OCI-LY1 (cell line): ENCODE results near the gene PLIN4.

Source experiments
- H2AFZ ChIP-seq: fragments of 200-600 bp; sonication (generic), shearing (Covaris generic); 2 replicates; pipeline ENCODE4 v1.6.0; 2014; ENCODE audit warnings: antibody characterized with exemption, mild to moderate bottlenecking, low read length
- H3F3A ChIP-seq: fragments of 200-600 bp; sonication (generic), shearing (Covaris generic); 2 replicates; pipeline ENCODE4 v1.6.0; 2014; ENCODE audit warnings: mild to moderate bottlenecking, antibody characterized with exemption, low read length, moderate library complexity; ENCODE audit not compliant: insufficient read depth
- H3K27ac ChIP-seq: fragments of 200-600 bp; sonication (generic); 2 replicates; pipeline ENCODE4 v1.5.1; 2014; ENCODE audit warnings: low read length, mixed run types, mild to moderate bottlenecking, low read depth; ENCODE audit not compliant: poor library complexity, severe bottlenecking
- H3K27me3 ChIP-seq: fragments of 200-600 bp; sonication (generic); 2 replicates; pipeline ENCODE4 v1.6.0; 2014; ENCODE audit warnings: antibody characterized with exemption, mild to moderate bottlenecking, low read length, moderate library complexity; ENCODE audit not compliant: insufficient read depth
- H3K36me3 ChIP-seq: fragments of 200-600 bp; sonication (generic); 2 replicates; pipeline ENCODE4 v1.6.1; 2014; ENCODE audit warnings: mild to moderate bottlenecking, antibody characterized with exemption, low read length, moderate library complexity, mixed read lengths; ENCODE audit not compliant: insufficient read depth
- H3K4me1 ChIP-seq: fragments of 200-600 bp; sonication (generic); 2 replicates; pipeline ENCODE4 v1.5.1; 2014; ENCODE audit warnings: mild to moderate bottlenecking, low read length, moderate library complexity; ENCODE audit not compliant: insufficient read depth, severe bottlenecking
- H3K4me2 ChIP-seq: fragments of 200-600 bp; sonication (generic), shearing (Covaris generic); 2 replicates; pipeline ENCODE4 v1.6.1; 2014; ENCODE audit warnings: low read length
- H3K4me3 ChIP-seq: fragments of 200-600 bp; sonication (generic); 2 replicates; pipeline ENCODE4 v1.5.1; 2014; ENCODE audit warnings: low read length, low read depth, mild to moderate bottlenecking, mixed read lengths; ENCODE audit not compliant: poor library complexity, severe bottlenecking
- H3K79me2 ChIP-seq: fragments of 200-600 bp; shearing (Covaris generic); 2 replicates; pipeline ENCODE4 v1.6.1; 2016; ENCODE audit warnings: mixed run types, low read length, mixed read lengths; ENCODE audit not compliant: insufficient read depth
- H3K9ac ChIP-seq: fragments of 200-600 bp; sonication (generic), shearing (Covaris generic); 2 replicates; pipeline ENCODE4 v1.6.1; 2014; ENCODE audit warnings: mild to moderate bottlenecking, low read length, mixed read lengths
- H3K9me2 ChIP-seq: fragments of 200-600 bp; sonication (generic), shearing (Covaris generic); 2 replicates; pipeline ENCODE4 v1.6.1; 2014; ENCODE audit warnings: low read depth, mild to moderate bottlenecking, low read length, mixed read lengths
- H3K9me3 ChIP-seq: fragments of 200-600 bp; shearing (Covaris generic); 2 replicates; pipeline ENCODE4 v1.6.1; 2014; ENCODE audit warnings: low read length, mixed read lengths
- H4K20me1 ChIP-seq: fragments of 200-600 bp; sonication (generic), shearing (Covaris generic); 2 replicates; pipeline ENCODE4 v1.6.0; 2016; ENCODE audit warnings: mild to moderate bottlenecking, low read length; ENCODE audit not compliant: insufficient read depth
- EZH2 ChIP-seq: fragments of 200-600 bp; sonication (generic), shearing (Covaris generic); IDR thresholded peaks from 2 replicates; pipeline ENCODE4 v1.8.0; 2017; ENCODE audit warnings: borderline replicate concordance, mixed run types, mild to moderate bottlenecking, antibody characterized with exemption, low read length, moderate library complexity, mixed read lengths
- TF ChIP-seq, protein P1 (sequence below): fragments of 200-600 bp; sonication (generic), shearing (Covaris generic); IDR thresholded peaks from 2 replicates; pipeline ENCODE4 v1.5.1; 2017; ENCODE audit warnings: mild to moderate bottlenecking, antibody characterized with exemption, low read length, moderate library complexity, mixed read lengths

PLIN4 gene

DNA sequence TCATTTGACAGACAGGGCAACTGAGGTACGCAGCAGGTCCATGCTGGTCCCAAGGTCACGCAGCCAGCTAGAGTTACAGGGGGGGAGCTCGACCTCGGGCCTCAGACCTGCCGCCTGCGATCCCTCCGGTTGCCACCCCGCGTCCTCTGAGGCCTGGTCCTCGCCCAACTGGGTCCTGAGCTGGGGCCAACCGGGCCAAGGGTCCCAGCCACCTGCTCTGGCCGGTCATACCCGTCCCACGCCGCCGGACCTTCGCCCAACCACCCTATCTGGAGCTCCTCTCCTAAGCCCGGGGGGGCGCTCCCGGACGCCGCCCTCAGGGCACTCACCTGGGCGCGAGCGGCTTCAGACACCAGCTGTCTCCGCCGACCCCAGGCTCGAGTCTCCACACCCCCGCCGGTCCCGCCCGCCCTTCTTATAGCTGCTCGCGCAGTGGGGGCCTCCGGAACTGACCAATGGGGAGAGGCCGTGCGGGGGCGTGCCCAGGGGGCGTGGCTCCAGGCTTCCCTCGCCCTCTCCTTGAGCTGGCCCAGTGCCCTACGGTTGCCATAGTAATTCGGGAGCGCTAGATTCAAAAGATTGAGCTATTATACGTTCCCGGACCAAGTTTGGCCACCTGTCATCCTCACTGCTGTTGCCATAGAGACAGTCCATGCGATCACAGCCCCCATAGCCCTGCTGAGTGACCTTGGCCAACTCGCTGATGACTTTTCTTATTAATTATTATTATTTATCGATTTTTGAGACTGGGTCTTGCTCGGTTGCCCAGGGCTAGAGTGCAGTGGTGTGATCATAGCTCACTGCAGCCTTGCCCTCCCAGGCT, 16.8 kb upstream of the PLIN4 start, which contains the start of gene PLIN5:
PLIN5 (minus strand) TSS at position 389 of the 823 bp plus-strand sequence. CDS start 1,150 bp downstream, outside the sequence.
- Histone ChIP-seq H3K4me2 (peak within 1 kb of the TSS; percentile 35), H3F3A (no peaks in the 10 kb centered on the region), H3K4me3 (peak within 1 kb of the TSS; percentile 36), H4K20me1 (no peaks in the 10 kb centered on the region), H3K79me2 (no peaks in the 10 kb centered on the region), H3K27ac (no peak within 1 kb of the TSS), H3K9me2 (no peaks in the 10 kb centered on the region), H3K27me3 (peaks cover 11% of the 10 kb centered on the region; the same call in 1 of the 2 replicates), H3K36me3 (no peaks in the 10 kb centered on the region), H2AFZ (no peak within 1 kb of the TSS), H3K4me1 (peaks cover 15% of the 10 kb centered on the region), H3K9me3 (no peaks in the 10 kb centered on the region), H3K9ac (no peak within 1 kb of the TSS)
- no peak for TF ChIP-seq EZH2
- TF ChIP-seq, protein P1, sequence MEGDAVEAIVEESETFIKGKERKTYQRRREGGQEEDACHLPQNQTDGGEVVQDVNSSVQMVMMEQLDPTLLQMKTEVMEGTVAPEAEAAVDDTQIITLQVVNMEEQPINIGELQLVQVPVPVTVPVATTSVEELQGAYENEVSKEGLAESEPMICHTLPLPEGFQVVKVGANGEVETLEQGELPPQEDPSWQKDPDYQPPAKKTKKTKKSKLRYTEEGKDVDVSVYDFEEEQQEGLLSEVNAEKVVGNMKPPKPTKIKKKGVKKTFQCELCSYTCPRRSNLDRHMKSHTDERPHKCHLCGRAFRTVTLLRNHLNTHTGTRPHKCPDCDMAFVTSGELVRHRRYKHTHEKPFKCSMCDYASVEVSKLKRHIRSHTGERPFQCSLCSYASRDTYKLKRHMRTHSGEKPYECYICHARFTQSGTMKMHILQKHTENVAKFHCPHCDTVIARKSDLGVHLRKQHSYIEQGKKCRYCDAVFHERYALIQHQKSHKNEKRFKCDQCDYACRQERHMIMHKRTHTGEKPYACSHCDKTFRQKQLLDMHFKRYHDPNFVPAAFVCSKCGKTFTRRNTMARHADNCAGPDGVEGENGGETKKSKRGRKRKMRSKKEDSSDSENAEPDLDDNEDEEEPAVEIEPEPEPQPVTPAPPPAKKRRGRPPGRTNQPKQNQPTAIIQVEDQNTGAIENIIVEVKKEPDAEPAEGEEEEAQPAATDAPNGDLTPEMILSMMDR = peak; percentile 25; the same call in 1 of the 2 replicates

DNA sequence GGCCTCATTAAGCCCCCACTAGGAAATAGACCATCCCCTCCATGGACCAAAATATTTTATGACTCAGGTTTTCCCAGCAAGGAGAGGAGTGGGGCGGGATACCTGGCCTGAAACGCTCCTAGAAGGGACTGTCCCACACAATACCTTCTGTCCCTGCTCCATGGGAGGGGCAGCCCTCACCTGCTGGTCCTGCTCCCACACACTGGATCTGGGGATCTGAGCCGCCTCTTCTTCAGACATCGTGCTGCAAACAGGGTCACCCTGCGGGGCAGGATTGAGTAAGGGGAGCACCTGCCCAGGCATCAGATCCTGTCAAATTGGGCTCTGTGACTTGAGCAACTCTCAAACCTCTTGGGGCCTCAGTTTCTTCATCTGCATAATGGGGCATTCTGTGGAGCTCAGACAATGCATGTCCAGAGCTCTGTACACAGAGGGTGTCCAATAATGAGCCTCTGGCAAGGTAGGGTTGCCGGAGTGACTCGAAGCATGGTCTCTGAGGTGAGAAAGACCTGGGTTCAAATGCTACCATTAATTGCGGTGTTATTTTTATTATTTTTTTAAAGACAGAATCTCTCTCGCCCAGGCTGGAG, 15.6 kb upstream of the PLIN4 start:
- Histone ChIP-seq H3K79me2 (no peaks in the 10 kb centered on the region), H3K9me2 (no peaks in the 10 kb centered on the region), H3K36me3 (no peaks in the 10 kb centered on the region), H3K4me1 (peaks cover 15% of the 10 kb centered on the region), H3K4me3 (no peak overlapping the region), H4K20me1 (no peaks in the 10 kb centered on the region), H3K27ac (no peak overlapping the region), H3K9ac (no peak overlapping the region), H3K9me3 (no peaks in the 10 kb centered on the region), H3F3A (no peaks in the 10 kb centered on the region), H3K27me3 (peaks cover 5% of the 10 kb centered on the region; the same call in 1 of the 2 replicates), H2AFZ (no peak overlapping the region), H3K4me2 (no peak overlapping the region)
- no peak for TF ChIP-seq EZH2
- TF ChIP-seq, protein P1 = no peak

DNA sequence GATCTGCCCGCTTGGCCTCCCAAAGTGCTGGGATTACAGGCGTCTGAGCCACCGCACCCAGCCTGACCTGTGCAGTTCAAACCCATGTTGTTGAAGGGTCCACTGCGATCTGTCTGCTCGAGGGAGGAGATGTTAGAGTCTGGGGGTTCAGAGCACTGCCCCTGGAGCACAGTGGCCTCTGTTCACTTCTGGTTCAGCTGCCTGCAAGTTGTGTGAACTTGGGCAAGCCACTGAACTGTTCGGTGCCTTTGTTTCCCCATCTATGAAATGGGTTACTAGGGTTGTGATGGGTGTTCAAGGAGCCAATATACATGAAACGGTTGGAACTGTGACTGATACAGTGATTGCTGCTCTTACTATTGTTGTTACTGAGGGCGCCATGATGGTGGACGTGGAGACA, 15.0 kb upstream of the PLIN4 start:
- H3K9me3 ChIP-seq = no peaks in the 10 kb centered on the region
- H3K4me2 ChIP-seq = no peak overlapping the region
- TF ChIP-seq, protein P1 = no peak
- no peak for TF ChIP-seq EZH2
- H4K20me1 ChIP-seq = no peaks in the 10 kb centered on the region
- H3K4me3 ChIP-seq = no peak overlapping the region
- H3K9me2 ChIP-seq = no peaks in the 10 kb centered on the region
- peaks cover 4% of the 10 kb centered on the region; the same call in 1 of the 2 replicates for H3K27me3 ChIP-seq
- no peak overlapping the region for H3K27ac ChIP-seq
- H3K36me3 ChIP-seq = no peaks in the 10 kb centered on the region
- H3K79me2 ChIP-seq = no peaks in the 10 kb centered on the region
- H3K9ac ChIP-seq = no peak overlapping the region
- H3K4me1 ChIP-seq = peaks cover 15% of the 10 kb centered on the region
- H2AFZ ChIP-seq = no peak overlapping the region
- H3F3A ChIP-seq = no peaks in the 10 kb centered on the region
